ENCODE results near the gene MSGN1. TPM values are rescaled to one million over a fixed set of nuclear protein-coding genes. Genes with fewer than 3 reads are reported as not detected.

MSGN1 gene
- total and polyA plus RNA-seq, 2 of the 8 experiments (the other 6 are each of a cell fraction or from before 2014, with no cell fraction given), result not detected

- Histone ChIP-seq H3K23ac (ENCODE audit: insufficient read length) (no peak overlapping the region), H3K79me1 (ENCODE audit: low read depth, low read length) (no peaks in the 10 kb centered on the region), H3K4ac (replicated peaks; ENCODE audit: insufficient read length, low read depth, low read length) (peak overlapping the region; percentile 23), H2BK5ac (ENCODE audit: low read depth, low read length) (peak overlapping the region; percentile 81; the same call in 1 of the 2 replicates), H2AK5ac (ENCODE audit: low read depth, low read length) (no peak overlapping the region), H4K20me1 (replicated peaks in 1 of 2; ENCODE audit: control insufficient read depth in 1 of 2, insufficient read depth in 2 of 2, low read length in 2 of 2) (no peaks in the 10 kb centered on the region), H2AFZ (ENCODE audit: low read length) (peak overlapping the region; percentile 89), H4K8ac (ENCODE audit: extremely low read depth, insufficient read depth, low read length) (no peak overlapping the region; the same call in 1 of the 2 replicates), H3K79me2 (ENCODE audit: control insufficient read depth in 1 of 2, insufficient read depth in 2 of 2, low read length in 2 of 2) (no peaks in the 10 kb centered on the region), H3K4me3 (ENCODE audit: extremely low read depth in 1 of 4, insufficient read depth in 2 of 4, low read depth in 3 of 4, low read length in 4 of 4) (no peak overlapping the region), H3K56ac (replicated peaks; ENCODE audit: insufficient read length, low read depth, low read length) (no peak overlapping the region), H3K27ac (ENCODE audit: low read depth, low read length) (no peak overlapping the region), H3K23me2 (ENCODE audit: low read depth, low read length) (no peaks in the 10 kb centered on the region; the same call in 1 of the 2 replicates), H3K36me3 (ENCODE audit: control insufficient read depth in 2 of 4, insufficient read depth in 4 of 4, low read length in 3 of 4) (no peaks in the 10 kb centered on the region), H3K18ac (ENCODE audit: extremely low read depth, low read length) (peak overlapping the region; percentile 68; the same call in 1 of the 2 replicates), H2BK12ac (ENCODE audit: low read depth, low read length) (no peak overlapping the region), H3K9me3 (ENCODE audit: insufficient read depth in 2 of 2, low read depth in 1 of 2, low read length in 1 of 2) (no peaks in the 10 kb centered on the region), H2BK15ac (ENCODE audit: low read length) (no peak overlapping the region), H3K14ac (ENCODE audit: insufficient read length) (no peak overlapping the region), H3K4me1 (replicated peaks in 1 of 4; ENCODE audit: control insufficient read depth in 3 of 4, insufficient read depth in 4 of 4, low read length in 3 of 4) (peaks cover 0 to 8% (median 1%) of the 10 kb centered on the region in 4 experiments; a peak in 4 of 7 replicates), H4K91ac (replicated peaks; ENCODE audit: insufficient read length, low read length) (peak overlapping the region; percentile 7), H4K5ac (ENCODE audit: insufficient read length, low read depth, low read length) (no peak overlapping the region), H2BK120ac (replicated peaks; ENCODE audit: low read depth, low read length) (peak overlapping the region; percentile 3), H3K9ac (replicated peaks in 1 of 4; ENCODE audit: extremely low read depth in 1 of 4, low read depth in 3 of 4, low read length in 3 of 4) (no peak overlapping the region), H2BK20ac (ENCODE audit: low read length) (peak overlapping the region; percentile 43; the same call in 1 of the 2 replicates), H3K4me2 (ENCODE audit: insufficient read depth in 1 of 2, low read depth in 2 of 2, low read length in 2 of 2) (no peak overlapping the region), H3K27me3 (replicated peaks in 1 of 4; ENCODE audit: control insufficient read depth in 3 of 4, extremely low read depth in 1 of 4, insufficient read depth in 3 of 4, low read length in 3 of 4) (peaks cover 0 to 2% (median 0%) of the 10 kb centered on the region in 4 experiments; a peak in 1 of 7 replicates)
- DNase-seq (ENCODE audit: low read depth in 1 of 2, low spot score in 2 of 2), result no peak
- 86% methylated on average over 8 of the region's 8 CpGs; no CpG with 5 or more reads in 1 of the 2 experiments for WGBS, 2 experiments (ENCODE audit: extremely low coverage in 1 of 2, insufficient coverage in 1 of 2, insufficient read length in 1 of 2, insufficient replicate concordance in 2 of 2, low coverage in 1 of 2, low lambda C conversion rate in 2 of 2, missing lambda C conversion rate in 1 of 2)
- ChIA-PET POLR2A (ENCODE audit: partially characterized antibody) (no interaction called here), CTCF (ENCODE audit: partially characterized antibody) (interaction anchor here (0.5 to 4.2 kb wide), 6 partner anchors 10 to 334 kb away, joined by 3 to 17 read pairs (median 3); no protein-coding TSS in a partner anchor)
- FAIRE-seq, result no peak
- TF ChIP-seq RFX5 (IDR thresholded peaks at IDR 0.05; ENCODE audit: borderline replicate concordance, low read depth, low read length) (0 out of 2 replicates have a peak, but pooled peaks have one; percentile 53), EP300 (IDR thresholded peaks at IDR 0.05; ENCODE audit: borderline replicate concordance in 1 of 2, low read depth in 2 of 2, low read length in 2 of 2) (no peak), SP2 (IDR thresholded peaks at IDR 0.05; ENCODE audit: low read length) (no peak), RAD21 (IDR thresholded peaks at IDR 0.05 in 1 of 2, conservative IDR thresholded peaks at IDR 0.05 in 1 of 2; ENCODE audit: low read depth in 2 of 2, low read length in 2 of 2) (no peak), CTCF (IDR thresholded peaks at IDR 0.05; ENCODE audit: control extremely low read depth in 1 of 3, insufficient read depth in 1 of 3, low read depth in 1 of 3, low read length in 3 of 3) (no peak), CHD2 (IDR thresholded peaks at IDR 0.05; ENCODE audit: low read length) (no peak), PHF8 (conservative IDR thresholded peaks at IDR 0.05; ENCODE audit: low read depth, low read length) (no peak)
Measured at GRCh38 chr2:17815468-17816184, 634 bp upstream of the MSGN1 start.

Measured in H1 (cell line).